WTC11 (cell line): Measurements from ENCODE around the gene TMEM9B. TPM values are rescaled to one million over a fixed set of nuclear protein-coding genes. Genes with fewer than 3 reads are reported as not detected.
"Not testable (repeated sequence)": the region's sequence is repeated elsewhere in the genome, so short reads cannot be mapped to it uniquely, and the experiment has no call there.

Source experiments
- ATAC-seq: fragments of 200-7000 bp; cut with Tn5 transposase; 2 replicates; pipeline ENCODE4 v1.10.0; 2021; ENCODE audit warnings: mild to moderate bottlenecking, moderate library complexity
- CTCF ChIA-PET: fragments of 300-600 bp; sonication (Branson Sonifier 250); formaldehyde crosslinking; loops from one replicate; lab custom pipeline; 2021; ENCODE audit warnings: antibody characterized with exemption; lab: Charles Lee
- POLR2A ChIA-PET: fragments of 350-600 bp; sonication (Branson Sonifier 250); formaldehyde crosslinking; loops from one replicate; lab custom pipeline; 2021; ENCODE audit warnings: antibody characterized with exemption; lab: Charles Lee
- DNase-seq: peaks from one replicate; pipeline ENCODE4 v3.0.0; 2021; ENCODE audit warnings: low spot score
- H3K27ac Mint-ChIP-seq: 2 replicates; pipeline ENCODE4 v1.8.0; 2021; ENCODE audit warnings: mixed read lengths
- H3K27me3 Mint-ChIP-seq: 2 replicates; pipeline ENCODE4 v1.8.0; 2021; ENCODE audit warnings: low read depth, mild to moderate bottlenecking, moderate library complexity, mixed read lengths
- H3K36me3 Mint-ChIP-seq: 2 replicates; pipeline ENCODE4 v1.8.0; 2021; ENCODE audit warnings: mixed read lengths
- H3K4me1 Mint-ChIP-seq: 2 replicates; pipeline ENCODE4 v1.8.0; 2022; ENCODE audit warnings: mixed read lengths
- H3K4me3 Mint-ChIP-seq: 2 replicates; pipeline ENCODE4 v1.8.0; 2021; ENCODE audit warnings: mild to moderate bottlenecking, moderate library complexity, mixed read lengths
- H3K9me3 Mint-ChIP-seq: 2 replicates; pipeline ENCODE4 v1.8.0; 2021; ENCODE audit warnings: mixed read lengths
- CBFB ChIP-seq: sonication (generic); formaldehyde crosslinking; IDR thresholded peaks from 2 replicates; pipeline ENCODE4 v1.8.1; 2022; ENCODE audit warnings: mild to moderate bottlenecking, low read depth, missing genetic modification reagents
- CREB1 ChIP-seq: sonication (generic); formaldehyde crosslinking; IDR thresholded peaks from 2 replicates; pipeline ENCODE4 v1.8.0; 2023; ENCODE audit warnings: mild to moderate bottlenecking, missing genetic modification reagents
- EMX1 ChIP-seq: fragments of 250-450 bp; sonication (Bioruptor Pico); IDR thresholded peaks from 2 replicates; pipeline ENCODE4 v1.8.0; 2021; ENCODE audit warnings: mild to moderate bottlenecking
- GABPB1 ChIP-seq: sonication (generic); formaldehyde crosslinking; IDR thresholded peaks from 2 replicates; pipeline ENCODE4 v1.8.1; 2023; ENCODE audit warnings: mild to moderate bottlenecking, missing genetic modification reagents
- JAZF1 ChIP-seq: fragments of 250-450 bp; sonication (Bioruptor Pico); IDR thresholded peaks from 2 replicates; pipeline ENCODE4 v1.9.0; 2021; ENCODE audit warnings: moderate library complexity, mild to moderate bottlenecking, inconsistent platforms
- NR1H2 ChIP-seq: sonication (generic); formaldehyde crosslinking; IDR thresholded peaks from 2 replicates; pipeline ENCODE4 v1.9.0; 2021; ENCODE audit warnings: mild to moderate bottlenecking, moderate library complexity, missing genetic modification reagents
- SMAD3 ChIP-seq: sonication (generic); formaldehyde crosslinking; IDR thresholded peaks from 2 replicates; pipeline ENCODE4 v1.8.0; 2022; ENCODE audit warnings: missing genetic modification reagents, mild to moderate bottlenecking, borderline replicate concordance
- SOX15 ChIP-seq: fragments of 250-450 bp; sonication (Bioruptor Pico); IDR thresholded peaks from 2 replicates; pipeline ENCODE4 v1.9.0; 2021; ENCODE audit warnings: mild to moderate bottlenecking
- USF1 ChIP-seq: sonication (generic); formaldehyde crosslinking; IDR thresholded peaks from 2 replicates; pipeline ENCODE4 v1.8.0; 2022; ENCODE audit warnings: mild to moderate bottlenecking, missing genetic modification reagents
- ZBTB21 ChIP-seq: sonication (generic); formaldehyde crosslinking; IDR thresholded peaks from 2 replicates; pipeline ENCODE4 v1.8.1; 2023; ENCODE audit warnings: mild to moderate bottlenecking, missing genetic modification reagents, borderline replicate concordance
- ZNF121 ChIP-seq: sonication (generic); formaldehyde crosslinking; IDR thresholded peaks from 2 replicates; pipeline ENCODE4 v1.8.0; 2023; ENCODE audit warnings: missing genetic modification reagents
- ZNF138 ChIP-seq: sonication (generic); formaldehyde crosslinking; conservative IDR thresholded peaks from 2 replicates; pipeline ENCODE4 v1.8.1; 2022; ENCODE audit warnings: mild to moderate bottlenecking, moderate library complexity, missing genetic modification reagents
- ZNF281 ChIP-seq: sonication (generic); formaldehyde crosslinking; IDR thresholded peaks from 2 replicates; pipeline ENCODE4 v1.8.0; 2023; ENCODE audit warnings: mild to moderate bottlenecking, missing genetic modification reagents
- total RNA-seq: library from RNA; stranded (reverse); gene quantifications from 3 replicates; pipeline ENCODE4 v1.2.3, GENCODE V29; 2021
- TF ChIP-seq, protein P1 (sequence below): sonication (generic); formaldehyde crosslinking; IDR thresholded peaks from 2 replicates; pipeline ENCODE4 v1.8.0; 2023; ENCODE audit warnings: missing genetic modification reagents, mild to moderate bottlenecking, borderline replicate concordance

The TMEM9B gene
- total RNA-seq, 1 experiment from 2014 or later: 8.7 TPM

- CTCF ChIA-PET: interaction anchor here (2.0 to 2.5 kb wide), 2 partner anchors 22 to 200 kb away, joined by 7 read pairs; no protein-coding TSS in a partner anchor
- Mint-ChIP-seq H3K4me3 (no peak overlapping the region), H3K36me3 (no peaks in the 10 kb centered on the region), H3K9me3 (no peaks in the 10 kb centered on the region), H3K27me3 (no peaks in the 10 kb centered on the region), H3K4me1 (peaks cover 18% of the 10 kb centered on the region), H3K27ac (no peak overlapping the region)
- TF ChIP-seq USF1 (CRISPR knock-in tag) (no peak), JAZF1 (CRISPR knock-in tag) (no peak), ZNF121 (CRISPR knock-in tag) (no peak), NR1H2 (CRISPR knock-in tag) (no peak), SMAD3 (CRISPR knock-in tag) (no peak), SOX15 (CRISPR knock-in tag) (no peak), ZBTB21 (CRISPR knock-in tag) (no peak), GABPB1 (CRISPR knock-in tag) (no peak), ZNF281 (CRISPR knock-in tag) (no peak), EMX1 (CRISPR knock-in tag) (no peak)
- TF ChIP-seq, protein P1, sequence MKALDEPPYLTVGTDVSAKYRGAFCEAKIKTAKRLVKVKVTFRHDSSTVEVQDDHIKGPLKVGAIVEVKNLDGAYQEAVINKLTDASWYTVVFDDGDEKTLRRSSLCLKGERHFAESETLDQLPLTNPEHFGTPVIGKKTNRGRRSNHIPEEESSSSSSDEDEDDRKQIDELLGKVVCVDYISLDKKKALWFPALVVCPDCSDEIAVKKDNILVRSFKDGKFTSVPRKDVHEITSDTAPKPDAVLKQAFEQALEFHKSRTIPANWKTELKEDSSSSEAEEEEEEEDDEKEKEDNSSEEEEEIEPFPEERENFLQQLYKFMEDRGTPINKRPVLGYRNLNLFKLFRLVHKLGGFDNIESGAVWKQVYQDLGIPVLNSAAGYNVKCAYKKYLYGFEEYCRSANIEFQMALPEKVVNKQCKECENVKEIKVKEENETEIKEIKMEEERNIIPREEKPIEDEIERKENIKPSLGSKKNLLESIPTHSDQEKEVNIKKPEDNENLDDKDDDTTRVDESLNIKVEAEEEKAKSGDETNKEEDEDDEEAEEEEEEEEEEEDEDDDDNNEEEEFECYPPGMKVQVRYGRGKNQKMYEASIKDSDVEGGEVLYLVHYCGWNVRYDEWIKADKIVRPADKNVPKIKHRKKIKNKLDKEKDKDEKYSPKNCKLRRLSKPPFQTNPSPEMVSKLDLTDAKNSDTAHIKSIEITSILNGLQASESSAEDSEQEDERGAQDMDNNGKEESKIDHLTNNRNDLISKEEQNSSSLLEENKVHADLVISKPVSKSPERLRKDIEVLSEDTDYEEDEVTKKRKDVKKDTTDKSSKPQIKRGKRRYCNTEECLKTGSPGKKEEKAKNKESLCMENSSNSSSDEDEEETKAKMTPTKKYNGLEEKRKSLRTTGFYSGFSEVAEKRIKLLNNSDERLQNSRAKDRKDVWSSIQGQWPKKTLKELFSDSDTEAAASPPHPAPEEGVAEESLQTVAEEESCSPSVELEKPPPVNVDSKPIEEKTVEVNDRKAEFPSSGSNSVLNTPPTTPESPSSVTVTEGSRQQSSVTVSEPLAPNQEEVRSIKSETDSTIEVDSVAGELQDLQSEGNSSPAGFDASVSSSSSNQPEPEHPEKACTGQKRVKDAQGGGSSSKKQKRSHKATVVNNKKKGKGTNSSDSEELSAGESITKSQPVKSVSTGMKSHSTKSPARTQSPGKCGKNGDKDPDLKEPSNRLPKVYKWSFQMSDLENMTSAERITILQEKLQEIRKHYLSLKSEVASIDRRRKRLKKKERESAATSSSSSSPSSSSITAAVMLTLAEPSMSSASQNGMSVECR (CRISPR knock-in tag): no peak
- ATAC-seq: no peak
- DNase-seq: no peak
- POLR2A ChIA-PET: no interaction called here
These were observed 26.6 kb downstream of the TMEM9B start for GRCh38 chr11:8937659-8938058.

GRCh38 chr11:8937159-8937558 is 27.1 kb downstream of the TMEM9B start:
- Mint-ChIP-seq H3K9me3 (no peaks in the 10 kb centered on the region), H3K27me3 (no peaks in the 10 kb centered on the region), H3K36me3 (no peaks in the 10 kb centered on the region), H3K4me3 (no peak overlapping the region), H3K4me1 (peaks cover 22% of the 10 kb centered on the region), H3K27ac (no peak overlapping the region; the same call in 1 of the 2 replicates)
- CTCF ChIA-PET: interaction anchor here (2.0 to 2.5 kb wide), 2 partner anchors 22 to 201 kb away, joined by 7 read pairs; no protein-coding TSS in a partner anchor
- TF ChIP-seq CREB1 (CRISPR knock-in tag) (no peak), ZNF138 (CRISPR knock-in tag) (no peak), CBFB (CRISPR knock-in tag) (no peak)
- DNase-seq: no peak
- no peak for ATAC-seq
- POLR2A ChIA-PET: interaction anchor here (0.6 kb wide), 1 partner anchor 26 kb away, joined by 5 read pairs; no protein-coding TSS in a partner anchor

DNA sequence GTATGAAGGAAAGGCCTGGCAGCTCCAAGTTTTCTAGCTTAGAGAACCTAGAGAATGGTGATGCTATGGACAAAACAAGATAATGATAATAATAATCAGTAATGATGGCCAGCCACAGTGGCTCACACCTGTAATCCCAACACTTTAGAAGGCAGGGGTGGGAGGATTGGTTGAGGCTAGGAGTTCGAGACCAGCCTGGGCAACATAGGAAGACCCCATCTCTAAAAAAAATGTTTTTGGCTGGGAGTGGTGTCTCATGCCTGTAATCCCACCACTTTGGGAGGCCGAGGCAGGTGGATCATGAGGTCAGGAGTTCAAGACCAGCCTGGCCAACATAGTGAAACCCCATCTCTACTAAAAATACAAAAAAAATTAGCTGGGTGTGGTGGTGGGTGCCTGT is 28.5 kb downstream of the TMEM9B start:
- H3K9me3 Mint-ChIP-seq, ATAC-seq, H3K36me3 Mint-ChIP-seq, H3K27me3 Mint-ChIP-seq, H3K4me3 Mint-ChIP-seq, H3K27ac Mint-ChIP-seq, POLR2A ChIA-PET, DNase-seq: not testable (repeated sequence)
- 0 out of 2 replicates have a peak, but pooled peaks have one; percentile 3 for TF ChIP-seq ZNF121 (CRISPR knock-in tag)
- H3K4me1 Mint-ChIP-seq: peaks cover 25% of the 10 kb centered on the region
- CTCF ChIA-PET: interaction anchor here (0.7 to 2.6 kb wide), 5 partner anchors 24 to 202 kb away, joined by 3 to 55 read pairs (median 5); no protein-coding TSS in a partner anchor
